GM19395 (cell line): Measurements from ENCODE around the gene PRKCE.
A peak's percentile ranks its signal among the peaks of the same experiment; 100 is the strongest.

ENCODE experiments used
- ATAC-seq: cut with Tn5 transposase; IDR thresholded peaks from one replicate; pipeline ENCODE4 v1.9.1; 2021; ENCODE audit warnings: mild to moderate bottlenecking, moderate library complexity; ENCODE audit not compliant: unreplicated experiment

Gene PRKCE

GRCh38 chr2:45721150-45721549, 69.7 kb downstream of the PRKCE start:
- ATAC-seq, result no peak

- ATAC-seq, result no peak
Measured at GRCh38 chr2:45722477-45722876, 71.0 kb downstream of the PRKCE start.

GRCh38 chr2:45723857-45724256, 72.4 kb downstream of the PRKCE start:
- no peak for ATAC-seq

GRCh38 chr2:45724335-45724734, 72.9 kb downstream of the PRKCE start:
- ATAC-seq, result no peak

GRCh38 chr2:45725731-45726130, 74.3 kb downstream of the PRKCE start:
- no peak for ATAC-seq

DNA sequence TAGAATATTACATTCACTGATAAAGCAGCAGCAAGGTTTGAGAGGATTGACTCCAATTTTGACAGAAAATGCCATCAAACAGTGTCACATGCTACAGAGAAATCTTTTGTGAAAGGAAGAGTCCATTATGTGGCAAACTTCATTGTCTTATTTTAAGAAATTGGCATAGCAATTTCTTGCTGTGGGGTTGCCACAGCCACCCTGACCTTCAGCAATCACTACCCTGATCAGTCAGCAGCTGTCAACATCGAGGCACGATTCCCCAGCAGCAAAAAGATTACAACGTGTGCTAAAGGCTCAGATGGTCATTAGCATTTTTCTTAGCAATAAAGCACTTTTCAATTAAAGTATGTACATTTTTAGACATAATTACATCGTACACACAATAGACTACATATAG, 74.7 kb downstream of the PRKCE start:
- no peak for ATAC-seq

GRCh38 chr2:45728458-45728942, 77.0 kb downstream of the PRKCE start:
- ATAC-seq, result peak; percentile 85

DNA sequence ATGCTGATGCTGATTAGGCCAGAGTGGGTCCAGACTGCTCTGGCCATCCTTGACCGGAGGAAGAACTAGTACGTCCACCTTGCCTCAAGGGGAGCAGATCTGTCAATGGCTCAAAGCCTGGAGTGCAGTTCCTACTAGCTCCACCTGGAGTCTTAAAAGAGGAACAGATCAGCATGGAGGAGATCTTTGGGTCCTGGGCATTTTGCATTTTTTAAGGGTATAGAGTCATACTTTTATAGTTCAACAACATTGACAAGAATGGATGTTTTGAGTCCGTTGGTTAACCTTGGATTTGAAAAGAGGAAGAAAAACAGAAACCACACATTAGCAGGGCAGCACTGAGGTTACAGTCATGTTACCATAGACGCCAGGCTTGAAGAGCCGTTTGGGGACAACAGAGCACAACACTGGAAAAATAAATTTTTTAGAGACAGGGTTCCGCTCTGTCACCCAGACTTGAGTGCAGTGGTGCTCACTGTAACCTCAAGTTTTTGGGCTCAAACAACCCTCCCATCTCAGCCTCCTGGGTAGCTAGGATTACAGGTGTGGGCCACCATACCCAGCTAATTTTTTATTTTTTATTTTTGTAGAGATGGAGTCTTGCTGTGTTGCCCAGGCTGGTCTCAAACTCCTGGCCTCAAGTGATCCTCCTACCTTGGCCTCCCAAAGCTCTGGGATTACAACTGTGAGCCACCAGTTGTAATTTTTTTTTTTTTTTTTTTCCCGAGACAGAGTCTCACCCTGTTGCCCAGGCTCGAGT, 78.5 kb downstream of the PRKCE start:
- peak; percentile 69 for ATAC-seq

DNA sequence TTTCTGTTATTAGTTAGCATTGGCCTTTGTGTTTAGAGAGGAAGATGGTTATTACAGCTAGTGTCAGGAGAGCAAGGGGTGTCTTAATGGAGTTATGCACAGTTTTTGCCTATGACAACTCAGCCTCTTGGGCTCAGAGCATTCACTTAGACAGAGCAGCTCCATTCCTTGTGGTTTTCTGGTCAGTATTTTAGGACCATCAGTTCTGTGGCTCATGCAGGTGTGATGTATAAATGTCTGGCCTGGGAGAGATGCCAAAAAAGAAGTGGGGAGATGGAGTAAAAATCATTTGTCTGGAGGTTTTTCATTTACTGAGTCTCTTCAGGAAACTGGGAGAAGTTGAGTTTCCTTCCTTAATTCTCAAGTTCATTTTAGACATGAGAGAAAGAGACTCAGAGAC, 79.7 kb downstream of the PRKCE start:
- no peak for ATAC-seq

- ATAC-seq, result no peak
Measured at GRCh38 chr2:45732436-45732835, 81.0 kb downstream of the PRKCE start.

GRCh38 chr2:45732946-45733345, 81.5 kb downstream of the PRKCE start:
- ATAC-seq, result no peak

DNA sequence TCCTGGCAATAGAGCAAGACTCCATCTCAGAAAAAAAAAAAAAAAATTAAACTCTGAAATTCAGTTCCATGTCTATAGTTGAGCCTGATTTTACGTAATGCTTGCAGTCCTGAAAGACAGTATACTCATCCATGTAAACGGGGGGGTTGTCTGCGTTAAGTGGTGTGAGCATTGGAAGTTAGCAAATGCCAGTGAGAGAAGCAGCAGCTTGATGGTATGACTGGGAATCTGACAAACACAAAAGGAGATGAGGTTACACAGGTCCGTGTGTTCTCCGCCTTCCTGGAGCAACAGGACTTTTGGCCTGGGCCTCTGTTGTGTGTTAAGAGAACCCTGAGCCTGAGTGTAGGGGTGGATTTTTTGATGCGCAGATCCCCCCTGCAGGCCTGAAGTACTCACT, 82.9 kb downstream of the PRKCE start:
- ATAC-seq, result no peak

- ATAC-seq, result no peak
Measured at GRCh38 chr2:45734952-45735351, 83.5 kb downstream of the PRKCE start.

- no peak for ATAC-seq
Measured at GRCh38 chr2:45736757-45737704, 85.6 kb downstream of the PRKCE start.

DNA sequence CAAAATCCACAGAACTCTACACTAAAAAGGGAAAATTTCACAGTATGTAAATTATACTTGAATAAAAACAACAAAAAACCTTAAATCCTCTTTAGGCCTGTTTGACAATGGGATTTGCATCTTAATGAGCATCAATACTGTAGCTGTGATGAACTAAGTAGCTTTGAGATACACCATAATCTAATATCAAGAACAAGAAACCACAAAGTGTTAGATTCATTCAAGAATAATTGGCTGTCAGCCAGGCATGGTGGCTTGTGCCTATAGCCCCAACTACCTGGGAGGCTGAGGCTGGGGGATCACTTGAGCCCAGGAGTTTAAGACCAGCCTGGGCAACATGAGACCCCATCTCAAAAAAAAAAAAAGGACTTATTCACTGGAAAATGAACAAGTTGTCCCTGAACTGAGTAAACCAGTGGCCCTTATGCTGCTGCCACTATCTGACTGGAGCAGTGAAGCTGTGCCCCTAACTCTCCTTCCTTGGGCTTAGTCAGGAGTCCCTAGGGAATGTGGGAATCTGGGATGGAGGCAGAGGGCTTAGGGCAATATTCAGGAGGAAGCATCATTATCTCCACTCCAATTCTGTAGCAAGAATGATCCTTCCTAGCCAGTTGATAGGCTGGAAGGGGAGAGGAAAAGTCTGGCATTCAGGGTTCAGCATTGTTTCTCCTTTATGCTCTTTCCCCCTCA, 88.5 kb downstream of the PRKCE start:
- no peak for ATAC-seq

GRCh38 chr2:45741161-45741850, 89.8 kb downstream of the PRKCE start:
- no peak for ATAC-seq

DNA sequence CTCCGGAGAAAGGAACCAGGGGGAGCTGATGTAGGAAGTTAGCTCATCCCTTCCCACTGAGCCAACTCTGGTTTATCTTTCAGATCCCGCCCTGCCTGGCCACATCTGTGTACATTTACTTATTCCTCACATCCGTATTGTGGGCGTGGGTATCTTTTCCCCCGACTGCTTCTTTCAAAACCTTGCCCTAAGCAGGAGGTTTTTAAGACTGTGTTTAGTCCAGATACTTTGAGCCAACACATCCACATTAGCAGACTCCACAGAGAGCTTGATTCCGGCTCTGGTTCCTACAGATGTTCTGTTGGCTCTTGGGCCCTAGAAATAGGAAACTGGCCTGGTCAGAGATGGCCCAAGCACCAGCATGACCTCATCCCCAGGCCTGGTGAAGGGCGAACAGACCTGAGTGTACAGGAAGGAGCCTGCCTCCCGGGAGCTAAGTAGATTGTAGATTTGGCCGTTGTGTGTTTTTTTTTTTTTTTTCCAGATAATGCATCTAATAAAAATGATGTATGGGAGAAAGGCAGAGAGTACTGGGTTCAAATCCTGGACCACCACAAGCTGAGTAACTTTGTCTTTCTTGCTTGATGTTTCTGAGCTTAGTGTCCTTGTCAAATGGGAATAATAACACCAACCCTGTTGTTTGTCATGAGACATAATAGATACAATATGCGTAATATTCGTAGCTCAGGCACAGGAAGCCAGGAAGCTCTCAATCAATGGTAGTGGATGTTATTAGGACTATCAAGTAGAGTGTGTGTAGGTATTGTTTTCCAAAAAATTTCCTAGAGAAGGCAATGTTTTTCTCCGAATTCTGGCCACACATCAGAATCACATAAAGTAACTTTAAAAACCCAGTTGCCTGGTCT, 92.3 kb downstream of the PRKCE start:
- ATAC-seq, result no peak

- no peak for ATAC-seq
Measured at GRCh38 chr2:45745231-45745630, 93.8 kb downstream of the PRKCE start.

- no peak for ATAC-seq
Measured at GRCh38 chr2:45746888-45747287, 95.4 kb downstream of the PRKCE start.

GRCh38 chr2:45747363-45747762, 95.9 kb downstream of the PRKCE start:
- ATAC-seq, result no peak
